ENCODE data around the gene PTPRN2. TPM values are rescaled to one million over a fixed set of nuclear protein-coding genes. Genes with fewer than 3 reads are reported as not detected.

The PTPRN2 gene
- total and polyA plus RNA-seq, 9 of the 15 experiments (the other 6 are each of a cell fraction or from before 2014, with no cell fraction given): not detected

- H3K9me1 ChIP-seq (ENCODE audit: control insufficient read depth, insufficient read depth, low read length): no peaks in the 10 kb centered on the region
- H3K4me3 ChIP-seq: no peak overlapping the region
- H3K9me3 ChIP-seq (replicated peaks; ENCODE audit: control insufficient read depth, insufficient read depth, low read depth, low read length): no peaks in the 10 kb centered on the region; the same call in 1 of the 2 replicates
- POLR2A ChIA-PET: no interaction called here
- peak; percentile 44 for FAIRE-seq
- H3K27me3 ChIP-seq (ENCODE audit: control insufficient read depth in 2 of 2, insufficient read depth in 2 of 2, low read length in 2 of 2): peaks cover 35 to 57% of the 10 kb centered on the region in 2 experiments
- BruUV-seq (replicated peaks): no TSS peak
- no peak overlapping the region for H2AFZ ChIP-seq (ENCODE audit: low read depth, low read length)
- peaks cover 6 to 8% of the 10 kb centered on the region in 2 experiments; a peak in 4 of 5 replicates for H3K4me1 ChIP-seq (replicated peaks in 1 of 2; ENCODE audit: control insufficient read depth in 2 of 2, insufficient read depth in 2 of 2, low read length in 2 of 2)
- peak; percentile 93 for ATAC-seq
- peaks cover 19% of the 10 kb centered on the region for H4K20me1 ChIP-seq (replicated peaks; ENCODE audit: control insufficient read depth, insufficient read depth, low read length)
- WGBS (ENCODE audit: insufficient coverage, low coverage, missing lambda C conversion rate): under 1% methylated on average over 15 of the region's 15 CpGs
- intact Hi-C loops (cut with micrococcal nuclease) (no loop called here), in situ Hi-C loops (cut with MboI) (no loop called here)
- no peak overlapping the region for H3K27ac ChIP-seq (ENCODE audit: extremely low read depth, low read depth, low read length)
- DNase-seq (ENCODE audit: extremely low read depth in 1 of 4, low spot score in 3 of 4): peak; percentile 58 to 82 (median 68)
- CTCF ChIA-PET (ENCODE audit: low intra/inter-chr PET ratio): no interaction called here
- no peaks in the 10 kb centered on the region for H3K79me2 ChIP-seq (ENCODE audit: control insufficient read depth, insufficient read depth, low read length)
- no peaks in the 10 kb centered on the region for H3K36me3 ChIP-seq (ENCODE audit: control insufficient read depth, insufficient read depth, low read length)
- H3K4me2 ChIP-seq (ENCODE audit: insufficient read depth, low read length): peak overlapping the region; percentile 48
- H3K9ac ChIP-seq (ENCODE audit: insufficient read depth in 1 of 2, low read depth in 2 of 2, low read length in 2 of 2): peak overlapping the region in 1 of 2 experiments; percentile 59; a peak in 1 of 4 replicates
- no peak for TF ChIP-seq EZH2 (IDR thresholded peaks at IDR 0.05; ENCODE audit: borderline replicate concordance, low read depth, low read length)
- TF ChIP-seq NFYB (IDR thresholded peaks at IDR 0.05; ENCODE audit: extremely low read depth, insufficient read length): peak; percentile 47
- TF ChIP-seq PRDM10 (IDR thresholded peaks at IDR 0.05; ENCODE audit: partially characterized antibody): peak; percentile 95
- peak; percentile 77 for TF ChIP-seq TEAD4 (IDR thresholded peaks at IDR 0.05; ENCODE audit: low read length)
- TF ChIP-seq TEAD4 (CRISPR knock-in tag; IDR thresholded peaks at IDR 0.05; ENCODE audit: borderline replicate concordance): no peak
- no peak for TF ChIP-seq USF1 (CRISPR knock-in tag; IDR thresholded peaks at IDR 0.05)
- 0 out of 2 replicates have a peak, but pooled peaks have one; percentile 30 for TF ChIP-seq POLR2AphosphoS5 (IDR thresholded peaks at IDR 0.05; ENCODE audit: control insufficient read depth, insufficient read depth, low read depth, low read length)
- TF ChIP-seq ZNF717 (CRISPR knock-in tag; IDR thresholded peaks at IDR 0.05): no peak
- no peak for TF ChIP-seq EGR1 (conservative IDR thresholded peaks at IDR 0.05)
- TF ChIP-seq ZFX (CRISPR knock-in tag; IDR thresholded peaks at IDR 0.05): no peak
- no peak for TF ChIP-seq ZBTB1 (CRISPR knock-in tag; IDR thresholded peaks at IDR 0.05; ENCODE audit: borderline replicate concordance, low read depth)
- no peak for TF ChIP-seq NR2F6 (CRISPR knock-in tag; IDR thresholded peaks at IDR 0.05)
- TF ChIP-seq ZFPM2 (CRISPR knock-in tag; IDR thresholded peaks at IDR 0.05): no peak
- TF ChIP-seq ZEB2 (IDR thresholded peaks at IDR 0.05): no peak; the same call in 1 of the 2 replicates
- no peak for TF ChIP-seq FOXK1 (CRISPR knock-in tag; IDR thresholded peaks at IDR 0.05; ENCODE audit: borderline replicate concordance)
These were observed 164.6 kb downstream of the PTPRN2 start for GRCh38 chr7:158422887-158423560.
